HFF-Myc (cell line): ENCODE data around the gene NCKIPSD.

Experiments
- DNase-seq: peaks from one replicate; pipeline ENCODE4 v3.0.0-alpha.2; 2011; ENCODE audit warnings: low read depth; ENCODE audit errors: extremely low read depth
- H3K4me3 ChIP-seq: replicated peaks from 2 replicates; pipeline ENCODE4 v1.5.1; 2011; ENCODE audit warnings: low read depth, mild to moderate bottlenecking, control low read depth, low read length
- CTCF ChIP-seq: IDR thresholded peaks from 2 replicates; pipeline ENCODE4 v1.5.1; 2012; ENCODE audit warnings: mild to moderate bottlenecking, low read depth, low read length, control low read depth; ENCODE audit errors: missing control alignments

The NCKIPSD gene

GRCh38 chr3:48707157-48707556 is 21.4 kb upstream of the NCKIPSD start:
- TF ChIP-seq CTCF = no peak
- DNase-seq = no peak
- H3K4me3 ChIP-seq = no peak overlapping the region

GRCh38 chr3:48702320-48702920 is 16.7 kb upstream of the NCKIPSD start:
- H3K4me3 ChIP-seq = no peak overlapping the region
- no peak for TF ChIP-seq CTCF
- no peak for DNase-seq

- TF ChIP-seq CTCF = no peak
- no peak overlapping the region for H3K4me3 ChIP-seq
- DNase-seq = no peak
Measured at GRCh38 chr3:48700731-48701405, 15.2 kb upstream of the NCKIPSD start.

- no peak for TF ChIP-seq CTCF
- H3K4me3 ChIP-seq = no peak overlapping the region
- no peak for DNase-seq
Measured at GRCh38 chr3:48698891-48699290, 13.2 kb upstream of the NCKIPSD start.

- H3K4me3 ChIP-seq = no peak overlapping the region
- no peak for TF ChIP-seq CTCF
- no peak for DNase-seq
Measured at GRCh38 chr3:48697952-48698351, 12.2 kb upstream of the NCKIPSD start.

- DNase-seq = no peak
- TF ChIP-seq CTCF = no peak
- no peak overlapping the region for H3K4me3 ChIP-seq
Measured at GRCh38 chr3:48696601-48697000, 10.9 kb upstream of the NCKIPSD start.
